A673 (cell line): ENCODE results near the gene PRKCQ. TPM values are rescaled to one million over a fixed set of nuclear protein-coding genes. Genes with fewer than 3 reads are reported as not detected.

Source experiments
- BruUV-seq: library from RNA; stranded (reverse); fragments of 400-500 nt; replicated peaks from 2 replicates; lab custom pipeline; 2021; lab: Mats Ljungman, UMichigan
- CTCF ChIA-PET: fragments of 300-600 bp; sonication (Branson Sonifier 250); formaldehyde crosslinking; loops from one replicate; lab custom pipeline; 2022; ENCODE audit warnings: antibody characterized with exemption; lab: Charles Lee
- POLR2A ChIA-PET: fragments of 300-600 bp; sonication (Branson Sonifier 250); formaldehyde crosslinking; loops from one replicate; lab custom pipeline; 2022; ENCODE audit warnings: antibody characterized with exemption; ENCODE audit not compliant: low non-redundant PET; lab: Charles Lee
- DNase-seq: peaks from one replicate; pipeline ENCODE4 v3.0.0-alpha.2; 2015; ENCODE audit warnings: low spot score
- H3K27ac ChIP-seq: fragments of 200-600 bp; sonication (generic); 2 replicates; pipeline ENCODE4 v1.5.1; 2016; ENCODE audit warnings: mixed run types, low read depth, mild to moderate bottlenecking, mixed read lengths, antibody characterized with exemption, low read length; ENCODE audit not compliant: poor library complexity, severe bottlenecking
- H3K27me3 ChIP-seq: fragments of 200-600 bp; sonication (generic); replicated peaks from 2 replicates; pipeline ENCODE4 v1.6.1; 2017; ENCODE audit warnings: mixed run types, low read depth, mild to moderate bottlenecking, mixed read lengths, antibody characterized with exemption, low read length; ENCODE audit not compliant: insufficient read depth, poor library complexity
- H3K36me3 ChIP-seq: fragments of 200-600 bp; sonication (generic); 2 replicates; pipeline ENCODE4 v1.6.1; 2016; ENCODE audit warnings: mixed run types, mild to moderate bottlenecking, mixed read lengths, antibody characterized with exemption, low read length; ENCODE audit not compliant: insufficient read depth, poor library complexity, severe bottlenecking
- H3K4me1 ChIP-seq: fragments of 200-600 bp; sonication (generic); 2 replicates; pipeline ENCODE4 v1.6.1; 2017; ENCODE audit warnings: mixed run types, mild to moderate bottlenecking, mixed read lengths, antibody characterized with exemption, low read length; ENCODE audit not compliant: insufficient read depth, poor library complexity, severe bottlenecking
- H3K4me3 ChIP-seq: fragments of 200-600 bp; sonication (generic); 2 replicates; pipeline ENCODE4 v1.5.1; 2016; ENCODE audit warnings: low read depth, mixed run types, mild to moderate bottlenecking, mixed read lengths, low read length; ENCODE audit not compliant: poor library complexity, severe bottlenecking
- H3K9me3 ChIP-seq: fragments of 200-600 bp; sonication (generic); 2 replicates; pipeline ENCODE4 v1.6.1; 2016; ENCODE audit warnings: mixed run types, low read depth, mild to moderate bottlenecking, mixed read lengths, antibody characterized with exemption, low read length; ENCODE audit not compliant: poor library complexity, severe bottlenecking
- CTCF ChIP-seq: fragments of 300-800, 200-600 bp; sonication (generic); conservative IDR thresholded peaks from 2 replicates; pipeline ENCODE4 v1.5.1; 2017; ENCODE audit warnings: low read depth, mild to moderate bottlenecking, antibody characterized with exemption, low read length, moderate library complexity, mixed read lengths
- EZH2 ChIP-seq: fragments of 200-600 bp; sonication (generic); IDR thresholded peaks from 2 replicates; pipeline ENCODE4 v1.6.1; 2017; ENCODE audit warnings: borderline replicate concordance, low read depth, mild to moderate bottlenecking, mixed read lengths, antibody characterized with exemption, low read length; ENCODE audit not compliant: poor library complexity, severe bottlenecking
- intact Hi-C: fragments of 100-400 bp; cut with micrococcal nuclease; formaldehyde crosslinking; loops from one replicate; pipeline ENCODE4 v1.10.0; 2022; ENCODE audit not compliant: unreplicated experiment
- total RNA-seq: library from RNA; stranded (reverse); gene quantifications from 2 replicates; pipeline ENCODE4 v1.2.3, GENCODE V29; 2021

Gene PRKCQ
- total RNA-seq, 1 experiment from 2014 or later = not detected

GRCh38 chr10:6511347-6511746 is 68.7 kb downstream of the PRKCQ start:
- POLR2A ChIA-PET = no interaction called here
- DNase-seq = no peak
- Histone ChIP-seq H3K4me3 (no peak overlapping the region), H3K9me3 (peaks cover 15% of the 10 kb centered on the region), H3K36me3 (no peaks in the 10 kb centered on the region), H3K4me1 (no peaks in the 10 kb centered on the region), H3K27me3 (peaks cover 100% of the 10 kb centered on the region), H3K27ac (no peak overlapping the region)
- TF ChIP-seq CTCF = no peak
- TF ChIP-seq EZH2 = no peak
- no TSS peak for BruUV-seq
- CTCF ChIA-PET = no interaction called here
- intact Hi-C loops = no loop called here

DNA sequence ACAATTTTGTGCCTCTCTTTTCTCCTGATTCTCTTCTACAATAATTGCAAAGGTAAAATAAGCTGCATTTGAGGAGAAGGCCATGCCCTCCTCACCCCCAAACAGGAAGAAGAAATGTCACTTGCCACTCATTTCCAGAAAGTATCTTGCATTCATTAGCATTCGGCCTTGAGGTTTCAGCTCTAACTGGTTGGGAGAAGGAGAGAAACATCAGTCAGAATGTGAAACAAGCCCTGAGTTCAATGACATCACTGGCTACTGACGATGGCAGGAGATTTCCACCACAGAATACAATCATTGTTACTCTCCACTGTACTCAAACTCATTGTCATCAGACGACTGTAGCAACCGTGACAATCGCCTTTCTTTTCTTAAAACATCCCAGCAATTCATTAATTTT is 72.8 kb downstream of the PRKCQ start:
- H3K4me1 ChIP-seq = no peaks in the 10 kb centered on the region
- no peaks in the 10 kb centered on the region for H3K36me3 ChIP-seq
- no peak for DNase-seq
- BruUV-seq = no TSS peak
- TF ChIP-seq EZH2 (no peak), CTCF (no peak)
- ChIA-PET POLR2A (no interaction called here), CTCF (no interaction called here)
- H3K27ac ChIP-seq = no peak overlapping the region
- intact Hi-C loops = no loop called here
- peaks cover 97% of the 10 kb centered on the region for H3K27me3 ChIP-seq
- H3K9me3 ChIP-seq = peaks cover 15% of the 10 kb centered on the region
- H3K4me3 ChIP-seq = no peak overlapping the region

DNA sequence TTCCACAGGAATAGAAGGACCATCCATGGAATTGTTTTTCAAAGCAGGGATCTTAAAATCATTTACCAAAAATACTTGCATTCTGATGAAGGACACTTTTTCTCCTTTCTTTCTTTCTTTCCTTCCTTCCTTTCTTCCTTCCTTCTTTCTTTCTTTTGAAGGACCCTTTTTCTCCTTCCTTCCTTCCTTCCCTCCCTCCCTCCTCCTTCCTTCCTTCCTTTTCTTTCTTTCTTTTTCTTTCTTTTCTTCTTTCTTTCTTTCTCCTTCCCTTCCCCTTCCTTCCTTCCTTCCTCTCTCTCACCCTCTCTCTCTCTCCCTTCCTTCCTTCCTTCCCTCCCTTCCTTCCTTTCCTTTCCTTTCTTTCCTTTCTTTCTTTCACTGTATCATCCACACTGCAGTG is 74.8 kb downstream of the PRKCQ start:
- no TSS peak for BruUV-seq
- intact Hi-C loops = no loop called here
- Histone ChIP-seq H3K4me3 (no peak overlapping the region), H3K4me1 (no peaks in the 10 kb centered on the region), H3K27me3 (peaks cover 97% of the 10 kb centered on the region), H3K27ac (no peak overlapping the region), H3K36me3 (no peaks in the 10 kb centered on the region), H3K9me3 (no peaks in the 10 kb centered on the region)
- ChIA-PET CTCF (no interaction called here), POLR2A (no interaction called here)
- no peak for TF ChIP-seq EZH2
- no peak for TF ChIP-seq CTCF
- DNase-seq = no peak
